Raji (cell line): ENCODE results near the gene CLEC4M.

ENCODE experiments used
- POLR2A ChIP-seq: IDR thresholded peaks from 2 replicates; pipeline ENCODE4 v1.6.1; 2011; ENCODE audit warnings: low read depth, low read length, control low read depth; ENCODE audit not compliant: insufficient read depth

Gene CLEC4M

DNA sequence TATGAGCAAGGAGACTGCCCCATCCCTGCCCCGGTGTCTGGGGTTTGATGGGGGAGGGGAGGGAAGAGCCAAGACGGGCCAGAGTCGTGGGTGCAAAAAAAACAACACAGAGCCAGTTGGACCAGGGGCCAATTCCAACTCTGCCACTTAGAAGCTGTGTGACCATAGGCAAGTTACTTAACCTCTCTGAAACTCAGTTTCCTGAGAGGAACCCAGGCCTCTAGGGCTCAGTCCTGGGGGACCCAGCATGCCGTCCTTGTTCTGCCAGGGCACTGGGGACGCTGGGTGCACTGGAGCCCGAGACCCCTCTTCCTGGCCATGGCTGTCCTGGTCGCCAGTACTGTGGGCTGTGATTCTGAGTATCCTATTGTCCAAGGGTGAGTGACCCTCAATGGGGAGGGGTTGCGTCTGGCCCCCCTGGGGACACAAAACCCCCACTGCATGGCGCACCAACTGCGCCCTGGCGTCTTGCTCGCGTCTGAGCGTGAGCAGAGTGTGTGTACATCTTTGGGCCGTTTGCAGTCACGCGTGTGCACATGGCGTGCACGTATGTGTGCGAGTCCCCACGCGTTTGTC is 24.6 kb downstream of the CLEC4M start:
- TF ChIP-seq POLR2A = no peak

- no peak for TF ChIP-seq POLR2A
Observed at GRCh38 chr19:7788178-7788932, 25.3 kb downstream of the CLEC4M start.

DNA sequence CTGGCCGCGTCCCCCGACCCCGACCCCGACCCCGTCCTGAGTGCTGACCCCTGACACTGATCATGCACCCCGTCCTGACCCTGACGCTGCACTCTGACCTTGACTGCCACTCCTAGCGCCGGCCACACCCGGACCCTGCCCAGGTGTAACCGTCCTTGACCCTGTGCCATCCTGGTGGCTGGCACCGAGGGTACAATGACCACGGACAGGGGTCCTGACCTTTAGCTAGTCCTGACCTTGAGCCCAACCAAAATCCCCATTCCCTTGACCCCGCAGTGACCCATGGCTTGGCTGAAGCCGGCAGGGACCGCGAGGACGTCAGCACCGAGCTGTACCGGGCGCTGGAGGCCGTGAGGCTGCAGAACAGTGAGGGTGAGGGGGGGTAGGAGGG is 25.9 kb downstream of the CLEC4M start:
- TF ChIP-seq POLR2A = no peak

DNA sequence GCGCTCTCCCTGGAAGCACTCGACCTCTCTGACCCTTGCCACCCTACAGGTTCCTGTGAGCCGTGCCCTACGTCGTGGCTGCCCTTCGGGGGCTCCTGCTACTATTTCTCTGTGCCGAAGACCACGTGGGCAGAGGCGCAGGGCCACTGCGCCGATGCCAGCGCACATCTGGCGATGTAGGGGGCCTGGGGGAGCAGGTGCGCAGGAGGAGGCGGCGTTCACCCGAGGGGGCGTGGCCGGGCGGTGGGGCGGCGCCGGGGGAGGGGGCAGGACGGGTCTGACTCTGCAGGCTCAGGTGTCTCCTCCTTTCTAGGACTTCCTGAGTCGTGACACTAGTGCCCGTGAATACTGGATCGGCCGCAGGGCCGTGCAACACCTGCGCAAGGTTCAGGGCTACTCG is 26.4 kb downstream of the CLEC4M start:
- no peak for TF ChIP-seq POLR2A

GRCh38 chr19:7790416-7790815 is 27.4 kb downstream of the CLEC4M start:
- TF ChIP-seq POLR2A = no peak

GRCh38 chr19:7792281-7792680 is 29.2 kb downstream of the CLEC4M start:
- no peak for TF ChIP-seq POLR2A

DNA sequence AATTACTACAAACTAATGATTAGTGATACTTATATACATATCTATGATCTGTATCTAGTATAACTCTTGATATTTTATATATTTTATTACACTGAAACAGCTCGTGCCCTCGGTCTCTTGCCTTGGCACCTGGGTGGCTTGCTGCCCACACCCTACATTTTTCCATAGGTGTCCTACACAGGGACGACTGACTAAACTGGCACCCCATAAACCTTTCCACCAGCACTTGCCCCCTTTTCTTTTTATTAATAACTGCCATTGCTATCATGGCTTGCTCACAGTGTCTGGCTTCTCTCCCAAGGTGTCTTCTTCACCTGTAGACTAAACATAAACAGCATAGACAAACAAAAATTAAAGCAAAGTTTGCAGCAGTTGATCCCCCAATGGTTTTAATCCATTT is 30.4 kb downstream of the CLEC4M start:
- TF ChIP-seq POLR2A = no peak

- TF ChIP-seq POLR2A = no peak
Observed at GRCh38 chr19:7795555-7796161, 32.6 kb downstream of the CLEC4M start.

- no peak for TF ChIP-seq POLR2A
Observed at GRCh38 chr19:7799640-7800355, 36.8 kb downstream of the CLEC4M start.

GRCh38 chr19:7801020-7801570 is 38.1 kb downstream of the CLEC4M start:
- TF ChIP-seq POLR2A = no peak

GRCh38 chr19:7806234-7806633 is 43.2 kb downstream of the CLEC4M start:
- no peak for TF ChIP-seq POLR2A

DNA sequence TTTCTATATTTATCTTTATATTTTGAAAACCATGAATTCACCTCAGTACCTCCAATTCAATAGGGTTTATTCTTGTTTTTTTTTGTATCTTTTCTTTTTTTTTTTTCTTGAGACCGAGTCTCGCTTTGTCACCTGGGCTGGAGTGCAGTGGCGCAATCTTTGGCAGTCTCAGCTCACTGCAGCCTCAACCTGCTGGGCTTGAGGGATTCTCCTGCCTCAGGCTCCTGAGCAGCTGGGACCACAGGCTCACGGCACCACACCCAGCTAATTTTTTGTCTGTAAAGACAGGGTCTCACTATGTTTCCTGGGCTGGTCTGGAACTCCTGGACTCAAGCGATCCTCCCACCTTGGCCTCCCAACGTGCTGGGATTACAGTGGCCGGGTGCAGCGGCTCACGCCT is 43.8 kb downstream of the CLEC4M start:
- TF ChIP-seq POLR2A = no peak

- TF ChIP-seq POLR2A = no peak
Observed at GRCh38 chr19:7808108-7808507, 45.1 kb downstream of the CLEC4M start.

- no peak for TF ChIP-seq POLR2A
Observed at GRCh38 chr19:7811989-7812388, 48.9 kb downstream of the CLEC4M start.

DNA sequence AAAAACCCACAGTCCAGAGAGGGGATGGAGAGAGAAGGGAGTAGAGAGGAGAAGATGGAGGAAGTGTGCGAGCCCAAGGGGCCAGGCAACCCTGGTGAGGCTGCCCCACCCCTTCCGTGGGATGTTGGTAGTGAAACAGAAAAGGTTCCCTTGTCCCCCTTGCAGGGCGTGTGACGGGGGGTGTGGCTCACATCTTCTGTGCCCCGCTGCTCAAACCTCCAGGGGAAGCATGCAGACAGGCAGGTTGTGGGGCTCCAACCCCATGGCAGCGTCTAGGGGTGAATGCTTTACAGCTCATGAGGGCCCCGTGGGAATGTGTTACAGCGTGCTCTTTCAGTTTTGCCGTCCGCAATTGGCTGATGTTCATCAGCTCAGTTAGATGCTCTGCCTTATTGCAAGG is 52.3 kb downstream of the CLEC4M start:
- TF ChIP-seq POLR2A = no peak
